Kidney epithelial cell (primary cell): ENCODE measurements around the gene DIP2A. TPM values are rescaled to one million over a fixed set of nuclear protein-coding genes. Genes with fewer than 3 reads are reported as not detected.

Experiments
- DNase-seq: peaks from one replicate; pipeline ENCODE4 v3.0.0-alpha.2; 2010; ENCODE audit warnings: low read depth
- H3K27me3 ChIP-seq: 2 replicates; pipeline ENCODE4 v1.6.0; 2011; ENCODE audit warnings: low read length; ENCODE audit not compliant: control insufficient read depth, insufficient read depth
- H3K36me3 ChIP-seq: 2 replicates; pipeline ENCODE4 v1.5.1; 2011; ENCODE audit warnings: low read length; ENCODE audit not compliant: control insufficient read depth, insufficient read depth
- H3K4me3 ChIP-seq: 2 replicates; pipeline ENCODE4 v1.5.1; 2011; ENCODE audit warnings: low read depth, mild to moderate bottlenecking, control low read depth, low read length
- CTCF ChIP-seq: IDR thresholded peaks from 2 replicates; pipeline ENCODE4 v1.5.1; 2011; ENCODE audit warnings: mild to moderate bottlenecking, moderate library complexity, low read length, control low read depth, inconsistent platforms; ENCODE audit not compliant: insufficient read depth, poor library complexity, severe bottlenecking
- total RNA-seq: library from RNA; depleted of rRNA; stranded (reverse); fragments of >200 nt; gene quantifications from 2 replicates; pipeline ENCODE4 v1.2.3, GENCODE V29; 2015

DIP2A gene
- total RNA-seq, 1 donor from 2014 or later, result 16.0 TPM

GRCh38 chr21:46600978-46601377, 142.3 kb downstream of the DIP2A start:
- no peak for DNase-seq
- no peaks in the 10 kb centered on the region for H3K36me3 ChIP-seq
- H3K4me3 ChIP-seq, result no peak overlapping the region
- peaks cover 2% of the 10 kb centered on the region for H3K27me3 ChIP-seq
- no peak for TF ChIP-seq CTCF

- no peak for DNase-seq
- no peak for TF ChIP-seq CTCF
These were observed 144.5 kb downstream of the DIP2A start for GRCh38 chr21:46603228-46603627.

GRCh38 chr21:46604329-46604974, 145.8 kb downstream of the DIP2A start:
- H3K36me3 ChIP-seq, result no peaks in the 10 kb centered on the region
- no peak overlapping the region for H3K4me3 ChIP-seq
- no peak for TF ChIP-seq CTCF
- peaks cover 7% of the 10 kb centered on the region for H3K27me3 ChIP-seq
- DNase-seq, result no peak

More at GRCh38 chr21:46603228-46603627, 144.5 kb downstream of the DIP2A start:
- Histone ChIP-seq H3K36me3 (no peaks in the 10 kb centered on the region), H3K27me3 (peaks cover 7% of the 10 kb centered on the region), H3K4me3 (no peak overlapping the region)

GRCh38 chr21:46604975-46605766, 146.5 kb downstream of the DIP2A start, which contains the start of gene S100B:
S100B (minus strand) TSS chr21:46605082; CDS start chr21:46602415, 2,667 bp downstream.
- TF ChIP-seq CTCF, result no peak
- no peak for DNase-seq
- Histone ChIP-seq H3K4me3 (no peak within 1 kb of the TSS), H3K27me3 (peaks cover 7% of the 10 kb centered on the region), H3K36me3 (no peaks in the 10 kb centered on the region)

GRCh38 chr21:46605767-46606426, 147.2 kb downstream of the DIP2A start:
- no peak overlapping the region for H3K4me3 ChIP-seq
- H3K27me3 ChIP-seq, result peaks cover 9% of the 10 kb centered on the region
- H3K36me3 ChIP-seq, result no peaks in the 10 kb centered on the region
- TF ChIP-seq CTCF, result no peak
- no peak for DNase-seq
